KMS-11 (cell line): ENCODE measurements around the gene FAM219A.
"Not testable (repeated sequence)": the region's sequence is repeated elsewhere in the genome, so short reads cannot be mapped to it uniquely, and the experiment has no call there.

Experiments used
- H2AFZ ChIP-seq: fragments of 200-600 bp; sonication (generic); 2 replicates; pipeline ENCODE4 v1.6.1; 2016; ENCODE audit warnings: antibody characterized with exemption, mixed run types, low read depth
- H3K27ac ChIP-seq: fragments of 200-600 bp; sonication (generic); 2 replicates; pipeline ENCODE4 v1.6.1; 2016; ENCODE audit warnings: mild to moderate bottlenecking, mixed run types
- H3K27me3 ChIP-seq: fragments of 200-600 bp; sonication (generic); 2 replicates; pipeline ENCODE4 v1.6.1; 2017; ENCODE audit warnings: mild to moderate bottlenecking, low read depth, mixed run types, moderate library complexity; ENCODE audit not compliant: insufficient read depth
- H3K36me3 ChIP-seq: fragments of 200-600 bp; sonication (generic); 2 replicates; pipeline ENCODE4 v1.6.1; 2017; ENCODE audit warnings: mild to moderate bottlenecking, mixed run types; ENCODE audit not compliant: insufficient read depth
- H3K4me1 ChIP-seq: fragments of 200-600 bp; sonication (generic); 2 replicates; pipeline ENCODE4 v1.6.1; 2016; ENCODE audit warnings: mild to moderate bottlenecking, low read depth, mixed run types; ENCODE audit not compliant: poor library complexity, severe bottlenecking
- H3K4me2 ChIP-seq: fragments of 200-600 bp; sonication (generic); 2 replicates; pipeline ENCODE4 v1.7.0; 2016; ENCODE audit warnings: mild to moderate bottlenecking, mixed run types
- H3K4me3 ChIP-seq: fragments of 200-600 bp; sonication (generic); IDR thresholded peaks from 2 replicates; pipeline ENCODE4 v1.6.1; 2017; ENCODE audit warnings: low read depth, low read length, mixed read lengths; ENCODE audit not compliant: insufficient read depth
- H3K79me2 ChIP-seq: fragments of 200-600 bp; sonication (generic); 2 replicates; pipeline ENCODE4 v1.6.1; 2016; ENCODE audit warnings: low read depth, mixed run types; ENCODE audit not compliant: insufficient read depth
- H3K9ac ChIP-seq: fragments of 200-600 bp; sonication (generic); 2 replicates; pipeline ENCODE4 v1.6.1; 2016; ENCODE audit warnings: mild to moderate bottlenecking, mixed run types
- H4K20me1 ChIP-seq: fragments of 200-600 bp; sonication (generic); 2 replicates; pipeline ENCODE4 v1.6.1; 2016; ENCODE audit warnings: mild to moderate bottlenecking, mixed run types; ENCODE audit not compliant: insufficient read depth
- CTCF ChIP-seq: fragments of 200-600 bp; sonication (generic); conservative IDR thresholded peaks from 2 replicates; pipeline ENCODE4 v1.6.1; 2017; ENCODE audit warnings: low read depth, mild to moderate bottlenecking, antibody characterized with exemption, low read length, moderate library complexity, mixed read lengths

The FAM219A gene

GRCh38 chr9:34366365-34366764 lies 92.0 kb downstream of the FAM219A start:
- no peak overlapping the region for H3K4me3 ChIP-seq
- no peaks in the 10 kb centered on the region for H3K4me1 ChIP-seq
- H3K9ac ChIP-seq: no peak overlapping the region
- no peaks in the 10 kb centered on the region for H3K27me3 ChIP-seq
- H3K4me2 ChIP-seq: no peak overlapping the region
- H3K79me2 ChIP-seq: no peaks in the 10 kb centered on the region
- H4K20me1 ChIP-seq: no peaks in the 10 kb centered on the region
- no peak overlapping the region for H3K27ac ChIP-seq
- no peaks in the 10 kb centered on the region for H3K36me3 ChIP-seq
- no peak overlapping the region for H2AFZ ChIP-seq
- no peak for TF ChIP-seq CTCF

- H4K20me1 ChIP-seq: no peaks in the 10 kb centered on the region
- H3K36me3 ChIP-seq: no peaks in the 10 kb centered on the region
- H3K4me3 ChIP-seq: no peak overlapping the region
- no peak overlapping the region for H3K9ac ChIP-seq
- TF ChIP-seq CTCF: no peak
- H3K27ac ChIP-seq: no peak overlapping the region
- H3K79me2 ChIP-seq: no peaks in the 10 kb centered on the region
- H2AFZ ChIP-seq: no peak overlapping the region
- no peaks in the 10 kb centered on the region for H3K4me1 ChIP-seq
- H3K4me2 ChIP-seq: no peak overlapping the region
- H3K27me3 ChIP-seq: no peaks in the 10 kb centered on the region
Measured at GRCh38 chr9:34365282-34365681, 93.1 kb downstream of the FAM219A start.

- H4K20me1 ChIP-seq: no peaks in the 10 kb centered on the region
- no peaks in the 10 kb centered on the region for H3K79me2 ChIP-seq
- H3K27ac ChIP-seq: no peak overlapping the region
- no peak overlapping the region for H3K9ac ChIP-seq
- H3K4me1 ChIP-seq: no peaks in the 10 kb centered on the region
- H2AFZ ChIP-seq: no peak overlapping the region
- no peaks in the 10 kb centered on the region for H3K36me3 ChIP-seq
- H3K4me2 ChIP-seq: no peak overlapping the region
- no peaks in the 10 kb centered on the region for H3K27me3 ChIP-seq
- H3K4me3 ChIP-seq: no peak overlapping the region
- no peak for TF ChIP-seq CTCF
Measured at GRCh38 chr9:34363619-34364351, 94.6 kb downstream of the FAM219A start.

- Histone ChIP-seq H3K4me1 (no peaks in the 10 kb centered on the region), H3K79me2 (no peaks in the 10 kb centered on the region), H3K27me3 (no peaks in the 10 kb centered on the region), H3K4me2 (no peak overlapping the region), H3K9ac (no peak overlapping the region), H4K20me1 (no peaks in the 10 kb centered on the region), H3K27ac (no peak overlapping the region), H2AFZ (no peak overlapping the region), H3K36me3 (no peaks in the 10 kb centered on the region), H3K4me3 (no peak overlapping the region)
- TF ChIP-seq CTCF: no peak
Measured at GRCh38 chr9:34362614-34363214, 95.7 kb downstream of the FAM219A start.

GRCh38 chr9:34352957-34353356 lies 105.4 kb downstream of the FAM219A start:
- not testable (repeated sequence) for H3K36me3 ChIP-seq, H3K4me2 ChIP-seq, H3K9ac ChIP-seq, H3K27ac ChIP-seq, H2AFZ ChIP-seq, H3K79me2 ChIP-seq, H3K4me1 ChIP-seq, H4K20me1 ChIP-seq, H3K4me3 ChIP-seq, H3K27me3 ChIP-seq

- H4K20me1 ChIP-seq, H3K4me3 ChIP-seq, H3K27ac ChIP-seq, H3K9ac ChIP-seq, H3K4me2 ChIP-seq, H3K36me3 ChIP-seq, H2AFZ ChIP-seq, H3K4me1 ChIP-seq, H3K27me3 ChIP-seq, H3K79me2 ChIP-seq: not testable (repeated sequence)
Measured at GRCh38 chr9:34352122-34352652, 106.2 kb downstream of the FAM219A start.
